HG03064 (cell line): ENCODE measurements around the gene RNF19B.

Source experiments
- ATAC-seq: cut with Tn5 transposase; IDR thresholded peaks from one replicate; pipeline ENCODE4 v1.9.1; 2021; ENCODE audit warnings: low read depth; ENCODE audit not compliant: unreplicated experiment

RNF19B gene

GRCh38 chr1:32971156-32971555 is 6.5 kb upstream of the RNF19B start:
- no peak for ATAC-seq

DNA sequence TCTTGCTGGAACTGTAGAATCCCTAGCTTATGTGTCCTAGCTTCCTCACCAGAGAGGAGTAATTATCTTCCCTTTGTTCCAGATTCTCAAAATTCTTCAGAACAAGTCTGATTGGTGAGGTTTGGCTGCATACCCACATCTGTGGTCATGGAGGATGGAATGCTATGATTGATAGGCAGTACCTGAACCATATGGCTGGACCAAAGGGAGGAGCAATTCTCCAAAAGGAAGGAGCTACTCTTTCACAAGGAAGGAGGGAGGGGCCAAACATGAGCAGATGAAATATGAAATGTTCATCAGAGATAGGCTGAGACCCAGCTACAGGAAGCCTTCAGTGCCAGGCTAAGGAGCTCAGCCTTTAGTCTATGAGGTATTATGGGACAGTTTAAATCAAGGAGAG is 5.0 kb upstream of the RNF19B start:
- ATAC-seq: no peak

DNA sequence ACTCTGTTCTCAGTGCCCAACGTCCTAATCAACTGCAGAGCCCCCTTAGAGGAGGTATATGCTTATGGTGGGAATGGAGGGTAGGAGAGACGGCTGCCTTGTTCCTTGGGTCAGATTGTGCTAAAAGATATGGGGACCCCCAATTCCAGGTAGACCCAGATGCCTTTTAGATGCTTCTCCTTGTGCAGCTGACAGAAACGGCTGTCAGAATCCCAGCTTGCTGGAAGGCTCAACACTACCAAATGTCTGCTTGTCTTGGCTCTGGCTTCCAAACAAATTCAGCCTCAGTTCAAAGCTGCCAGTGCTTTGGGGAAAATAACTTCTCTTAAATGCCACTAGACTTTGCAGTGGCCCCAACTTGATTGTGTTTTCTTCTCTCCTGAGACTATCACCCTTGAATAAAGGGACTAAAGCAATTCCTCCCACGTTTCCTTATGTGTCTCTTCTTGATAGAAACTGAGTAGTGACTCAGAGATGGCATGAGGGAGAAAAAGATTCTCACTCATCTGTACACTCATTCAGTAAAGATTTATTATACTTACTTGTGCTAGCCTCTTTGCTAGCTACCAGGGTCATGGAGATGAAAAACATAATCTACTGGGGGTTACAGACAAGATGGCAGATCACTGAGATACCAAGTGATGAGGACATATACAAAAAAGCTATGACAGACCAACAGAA is 3.4 kb upstream of the RNF19B start:
- no peak for ATAC-seq

DNA sequence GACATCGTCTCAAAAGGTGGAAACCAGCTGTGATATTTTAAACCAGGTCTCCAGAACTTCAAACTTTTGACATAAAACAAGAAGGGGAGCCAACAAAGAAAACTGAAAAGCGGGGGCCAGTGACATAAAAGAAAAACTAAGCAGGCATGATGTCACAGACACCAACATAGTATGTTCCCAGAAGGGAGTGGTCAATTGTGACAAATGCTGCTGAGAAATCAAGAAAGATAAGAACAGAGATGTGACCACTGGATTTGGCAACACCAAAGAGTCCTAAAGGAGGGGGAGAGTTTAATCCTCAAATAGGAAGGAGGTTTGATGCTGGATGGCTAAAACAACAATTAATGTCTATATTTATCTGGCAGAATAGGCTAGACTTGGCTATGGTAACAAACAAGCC is 2.3 kb upstream of the RNF19B start:
- no peak for ATAC-seq

- ATAC-seq: no peak
These were observed 690 bp upstream of the RNF19B start for GRCh38 chr1:32965251-32965747.

- ATAC-seq: peak; percentile 17
These were observed 706 bp downstream of the RNF19B start for GRCh38 chr1:32963746-32964460.

GRCh38 chr1:32962248-32962896 is 2.2 kb downstream of the RNF19B start:
- ATAC-seq: no peak

GRCh38 chr1:32960819-32961355 is 3.7 kb downstream of the RNF19B start:
- no peak for ATAC-seq

GRCh38 chr1:32960342-32960741 is 4.3 kb downstream of the RNF19B start:
- ATAC-seq: no peak

- ATAC-seq: no peak
These were observed 5.8 kb downstream of the RNF19B start for GRCh38 chr1:32958827-32959226.

DNA sequence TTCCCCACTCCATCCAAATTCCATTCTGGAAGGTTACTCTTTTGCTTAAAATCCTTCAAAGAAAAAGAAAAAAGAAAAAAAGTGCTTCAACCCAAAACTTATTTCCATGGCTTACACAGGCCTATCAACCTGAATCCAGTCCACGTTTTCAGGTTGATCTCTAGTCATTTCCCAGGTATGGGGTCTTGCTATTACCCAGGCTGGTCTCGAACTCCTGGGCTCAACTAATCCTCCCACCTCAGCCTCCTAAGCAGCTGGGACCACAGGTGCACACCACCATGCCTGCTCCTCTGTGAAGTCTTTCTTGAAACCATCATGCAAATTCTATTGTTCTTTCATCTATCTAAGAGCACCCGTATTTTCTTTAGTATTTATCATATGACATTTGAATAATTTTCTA is 7.6 kb downstream of the RNF19B start:
- ATAC-seq: no peak

DNA sequence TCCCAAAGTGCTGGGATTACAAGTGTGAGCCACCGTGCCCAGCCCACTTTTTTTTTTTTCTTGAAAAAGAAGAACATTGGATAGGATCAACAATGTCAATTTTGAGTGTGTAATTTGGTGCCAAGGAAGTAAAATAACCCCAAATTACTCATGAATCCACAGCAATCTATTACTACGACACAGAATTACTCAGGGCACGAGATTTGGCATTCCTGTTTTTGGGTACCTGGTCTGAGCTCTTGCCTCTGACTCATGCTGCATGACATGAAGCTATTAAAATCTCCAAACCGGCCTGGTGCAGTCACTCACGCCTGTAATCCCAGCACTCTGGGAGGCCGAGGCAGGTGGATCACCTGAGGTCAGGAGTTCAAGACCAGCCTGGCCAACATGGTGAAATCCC is 10.4 kb downstream of the RNF19B start:
- ATAC-seq: no peak

DNA sequence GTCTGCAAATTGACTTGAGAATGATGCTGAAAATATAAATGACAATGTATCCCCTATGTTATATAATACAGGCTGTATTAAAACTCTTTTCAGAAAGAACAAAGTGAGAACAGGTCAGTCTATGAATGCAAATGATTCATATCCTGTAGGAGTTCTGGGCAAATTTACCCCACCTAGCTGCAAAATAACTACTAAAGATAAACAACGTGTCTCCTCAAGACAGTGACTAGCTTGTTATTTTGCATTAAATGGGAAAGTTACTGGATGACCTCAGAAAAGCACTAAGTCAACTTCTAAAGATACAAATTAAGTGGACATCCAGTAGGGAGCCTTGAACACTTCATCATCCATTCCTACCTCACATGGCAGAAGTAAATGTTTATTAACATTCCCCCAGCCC is 11.1 kb downstream of the RNF19B start:
- no peak for ATAC-seq

DNA sequence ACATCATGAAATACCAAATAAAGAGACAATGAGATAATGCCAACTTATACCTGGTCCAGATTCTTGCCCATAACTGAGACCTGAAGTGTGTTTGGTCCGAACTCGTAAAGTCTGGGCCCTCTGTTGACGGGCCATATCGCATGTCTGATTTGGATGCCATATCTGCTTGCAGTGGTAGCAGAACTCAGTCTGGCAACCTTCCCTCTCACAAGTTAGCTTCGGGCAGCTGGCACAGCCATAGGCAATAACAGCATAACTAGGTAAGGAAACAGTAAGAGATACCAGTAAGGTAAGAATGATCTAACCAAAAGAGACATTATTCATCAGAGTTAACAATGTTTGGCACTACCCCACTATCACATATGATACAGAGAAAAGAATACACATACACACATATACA is 15.1 kb downstream of the RNF19B start:
- no peak for ATAC-seq

DNA sequence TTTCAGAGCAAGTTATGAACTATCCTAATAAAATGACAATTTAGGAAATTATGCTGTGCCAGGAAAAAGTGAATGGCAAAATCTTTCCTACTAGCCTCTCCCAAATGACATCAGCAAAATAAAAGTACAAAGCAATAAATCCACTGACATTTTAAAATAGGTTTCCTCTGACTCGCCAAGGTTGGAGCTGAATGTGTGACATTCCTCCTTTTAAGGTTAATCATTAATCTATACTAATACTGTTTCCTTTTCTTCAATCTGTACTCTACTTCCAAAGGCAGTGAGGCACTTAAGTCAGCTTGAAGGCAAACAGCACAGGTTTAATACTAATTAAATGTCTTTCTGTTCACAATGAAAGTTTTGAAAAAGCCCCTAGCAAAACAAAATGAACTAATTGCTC is 15.7 kb downstream of the RNF19B start:
- no peak for ATAC-seq

DNA sequence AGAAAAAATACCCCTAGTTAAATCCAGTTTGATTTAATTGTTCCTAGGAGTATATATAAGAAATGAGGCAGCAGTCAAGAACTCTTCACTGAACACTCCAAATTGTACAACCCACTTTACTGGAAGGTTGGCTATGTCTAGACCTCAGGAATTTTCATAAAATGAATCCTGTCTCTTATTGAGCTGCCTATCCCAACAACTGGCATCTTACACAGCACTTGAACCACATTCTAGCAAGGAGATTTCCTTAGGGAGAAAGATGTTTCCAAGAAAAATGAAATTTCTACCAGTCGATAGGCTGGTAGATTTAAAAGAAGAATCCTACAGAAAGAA is 16.3 kb downstream of the RNF19B start:
- no peak for ATAC-seq

- no peak for ATAC-seq
These were observed 16.8 kb downstream of the RNF19B start for GRCh38 chr1:32947669-32948389.

DNA sequence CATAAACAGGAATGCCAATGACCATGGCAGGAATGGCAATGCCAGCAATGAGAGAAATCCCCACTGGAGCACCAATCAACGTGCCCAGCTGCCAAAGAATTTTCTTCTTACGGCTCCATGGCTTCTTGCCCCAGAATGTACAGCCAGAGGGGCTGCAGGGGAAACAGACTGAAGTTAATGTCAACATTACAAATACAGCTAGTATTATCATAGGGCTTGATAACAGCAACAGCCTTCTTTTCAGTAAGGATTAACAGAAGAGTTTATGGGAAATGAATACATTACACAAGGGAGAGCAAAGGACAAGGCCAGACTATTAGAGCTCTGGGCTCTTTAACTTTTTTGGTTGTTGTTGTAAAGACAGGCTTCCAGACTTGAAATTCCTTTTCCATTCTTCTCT is 18.2 kb downstream of the RNF19B start:
- no peak for ATAC-seq

DNA sequence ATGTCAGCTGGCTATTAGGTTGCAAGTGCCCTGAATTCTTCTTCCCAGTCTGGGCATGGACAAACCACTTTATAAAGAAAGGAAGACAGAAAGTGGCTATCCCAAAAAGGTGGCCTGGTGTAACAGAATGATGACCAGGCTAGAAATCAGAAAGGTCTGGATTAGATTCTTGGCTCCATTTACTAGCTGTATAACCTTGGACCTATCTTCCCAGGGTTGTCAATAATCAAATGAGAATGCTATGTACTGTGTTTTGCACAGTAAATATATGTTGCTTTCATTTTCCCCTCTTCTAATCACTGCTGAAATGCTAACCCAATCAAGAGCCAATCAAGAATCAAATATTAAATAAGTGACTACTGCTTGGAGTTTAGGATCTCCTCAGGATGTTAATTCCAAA is 20.4 kb downstream of the RNF19B start:
- no peak for ATAC-seq

DNA sequence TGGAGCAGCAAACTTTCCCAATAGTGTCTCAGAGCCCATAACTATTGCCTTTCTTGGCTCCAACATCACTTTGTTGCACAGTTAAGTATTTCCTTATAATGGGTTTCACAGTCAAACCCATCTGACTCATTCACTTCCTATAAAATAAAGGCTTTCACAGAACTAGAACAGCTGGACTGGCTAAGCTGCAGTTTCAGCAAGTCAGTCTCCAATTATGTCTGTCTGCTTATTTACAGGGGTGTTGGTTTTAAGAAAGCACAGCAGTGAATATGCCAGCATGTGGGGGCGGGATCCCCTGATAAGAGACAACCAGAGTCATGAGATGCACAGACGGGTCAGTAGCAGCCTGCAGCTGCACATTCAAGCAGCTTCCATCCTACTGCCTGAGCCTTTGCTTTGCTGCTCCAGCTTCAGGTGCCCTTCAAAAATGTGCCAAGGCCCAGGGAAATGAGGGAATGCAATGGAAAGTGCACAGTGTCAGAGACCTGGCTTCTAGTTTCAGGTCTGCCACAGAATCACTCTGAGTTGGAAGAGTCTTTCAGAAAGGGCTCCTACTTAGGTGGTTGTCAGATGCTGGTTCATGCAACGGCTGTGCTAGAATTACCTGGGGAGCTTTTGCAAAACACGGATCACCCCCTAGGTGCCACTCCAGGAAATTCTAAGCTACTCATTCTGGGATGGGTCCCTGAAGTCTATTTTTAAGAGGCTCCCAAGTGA is 24.8 kb downstream of the RNF19B start:
- no peak for ATAC-seq
